CD4-positive, alpha-beta memory T cell (primary cell): ENCODE results near the gene GALK2. TPM values are rescaled to one million over a fixed set of nuclear protein-coding genes. Genes with fewer than 3 reads are reported as not detected.

ENCODE experiments used
- CTCF ChIA-PET: fragments of 350-600 bp; sonication (Branson Sonifier 250); formaldehyde crosslinking; loops from one replicate; lab custom pipeline; 2021; ENCODE audit warnings: inconsistent platforms; ENCODE audit not compliant: partially characterized antibody; lab: Charles Lee
- POLR2A ChIA-PET: fragments of 350-600 bp; sonication (Branson Sonifier 250); formaldehyde crosslinking; loops from one replicate; lab custom pipeline; 2021; ENCODE audit not compliant: partially characterized antibody; lab: Charles Lee
- DNase-seq, 5 donors: peaks; one replicate each; pipeline versions ENCODE4 v3.0.0 to v3.0.0-alpha.2; 2020 to 2022; ENCODE audit warnings: mixed read lengths in 1 of 5
- H3K27ac ChIP-seq: one replicate; pipeline ENCODE4 v1.7.0; 2013; ENCODE audit warnings: low read depth, low read length
- H3K27me3 ChIP-seq: 2 replicates; pipeline ENCODE4 v1.7.0; 2013; ENCODE audit warnings: mild to moderate bottlenecking, low read length, moderate library complexity; ENCODE audit not compliant: insufficient read depth
- H3K36me3 ChIP-seq: 2 replicates; pipeline ENCODE4 v1.7.0; 2013; ENCODE audit warnings: mild to moderate bottlenecking, low read length, moderate library complexity; ENCODE audit not compliant: insufficient read depth
- H3K4me1 ChIP-seq: 2 replicates; pipeline ENCODE4 v1.7.0; 2013; ENCODE audit warnings: mild to moderate bottlenecking, low read length, moderate library complexity; ENCODE audit not compliant: insufficient read depth
- H3K4me3 ChIP-seq, 2 donors: one replicate each; pipeline ENCODE4 v1.7.0; 2013; ENCODE audit warnings: low read length in 2 of 2, mild to moderate bottlenecking in 1 of 2
- H3K9me3 ChIP-seq, 2 donors: one replicate each; pipeline ENCODE4 v1.7.0; 2013; ENCODE audit warnings: low read length in 2 of 2, control low read depth in 1 of 2; ENCODE audit not compliant: control insufficient read depth in 1 of 2
- H3K27ac Mint-ChIP-seq, 7 donors: one replicate each; pipeline ENCODE4 v1.8.0; 2020 to 2021; ENCODE audit warnings: mixed read lengths in 7 of 7, mild to moderate bottlenecking in 6 of 7, inconsistent platforms in 3 of 7, moderate library complexity in 3 of 7
- H3K27me3 Mint-ChIP-seq, 2 donors: one replicate each; pipeline ENCODE4 v1.8.0; 2020 to 2021; ENCODE audit warnings: mixed read lengths in 2 of 2
- H3K36me3 Mint-ChIP-seq, 2 donors: one replicate each; pipeline ENCODE4 v1.8.0; 2020 to 2021; ENCODE audit warnings: mixed read lengths in 2 of 2, inconsistent platforms in 1 of 2, mild to moderate bottlenecking in 1 of 2
- H3K4me1 Mint-ChIP-seq, 4 donors: one replicate each; pipeline ENCODE4 v1.8.0; 2020 to 2021; ENCODE audit warnings: mixed read lengths in 4 of 4, mild to moderate bottlenecking in 1 of 4
- H3K4me3 Mint-ChIP-seq, 8 donors: one replicate each; pipeline ENCODE4 v1.8.0; 2020 to 2021; ENCODE audit warnings: mixed read lengths in 8 of 8, mild to moderate bottlenecking in 7 of 8, moderate library complexity in 6 of 8, inconsistent platforms in 3 of 8
- H3K9me3 Mint-ChIP-seq, 8 donors: one replicate each; pipeline ENCODE4 v1.8.0; 2020 to 2021; ENCODE audit warnings: mixed read lengths in 8 of 8, mild to moderate bottlenecking in 5 of 8, inconsistent platforms in 3 of 8, moderate library complexity in 1 of 8
- intact Hi-C: fragments of 100-400 bp; cut with micrococcal nuclease; formaldehyde crosslinking; loops from one replicate; pipeline ENCODE4 v1.15.1; 2023
- polyA plus RNA-seq, 2 donors: library from polyadenylated mRNA; unstranded; fragments of 300-500 nt; fragmentation: Illumina TruSeq; gene quantifications; one replicate each; pipeline ENCODE4 v1.2.3, GENCODE V29; 2021
- total RNA-seq, 2 experiments: library from RNA; stranded (reverse); gene quantifications; one replicate each; pipeline ENCODE4 v1.2.3, GENCODE V29; 2021

Gene GALK2
- total and polyA plus RNA-seq, 4 experiments from 2014 or later: 25.4 to 31.5 (median 30.8) TPM

DNA sequence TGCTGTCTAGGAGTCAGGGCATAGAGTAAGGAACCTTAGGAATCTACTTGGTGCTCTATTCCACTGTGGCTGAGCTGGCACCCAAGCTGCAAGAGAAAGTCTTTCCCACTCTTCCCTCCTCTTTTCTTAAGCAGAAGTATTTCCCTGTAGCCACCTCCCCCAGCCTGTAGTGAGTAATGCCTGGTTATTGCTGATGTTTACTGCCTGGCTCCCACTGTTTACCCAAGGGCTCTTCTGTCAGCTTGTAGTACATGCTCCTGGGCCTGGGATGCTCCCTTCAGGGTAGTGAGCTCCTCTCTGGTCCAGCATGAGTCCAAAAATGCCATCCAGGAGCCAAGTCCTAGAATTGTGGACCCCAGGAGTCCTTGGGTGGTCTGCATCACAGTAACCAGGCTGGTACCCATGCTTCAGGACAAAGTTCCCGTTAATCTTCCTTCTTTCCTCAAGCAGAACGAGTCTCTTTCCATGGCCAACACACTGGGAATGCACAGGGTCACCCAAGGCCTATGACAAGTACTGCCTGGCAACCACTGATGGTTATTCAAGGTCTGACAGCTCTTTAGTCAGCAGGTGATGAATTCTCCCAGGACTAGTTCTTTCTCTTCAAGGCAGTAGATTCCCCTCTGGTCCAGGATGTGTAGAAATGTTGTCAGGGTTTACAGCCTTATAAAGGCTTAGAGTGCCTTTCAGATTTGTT, 17.6 kb downstream of the GALK2 start:
- Histone ChIP-seq H3K4me3 (no peak overlapping the region), H3K36me3 (no peaks in the 10 kb centered on the region), H3K27ac (no peak overlapping the region), H3K27me3 (no peaks in the 10 kb centered on the region), H3K9me3 (no peaks in the 10 kb centered on the region), H3K4me1 (no peaks in the 10 kb centered on the region)
- Mint-ChIP-seq H3K27me3 (no peaks in the 10 kb centered on the region), H3K4me3 (no peak overlapping the region), H3K9me3 (peaks cover 0 to 15% (median 0%) of the 10 kb centered on the region in 8 donors), H3K36me3 (peaks cover 14 to 35% of the 10 kb centered on the region in 2 donors), H3K4me1 (peaks cover 17 to 62% (median 43%) of the 10 kb centered on the region in 4 donors), H3K27ac (peak overlapping the region in 1 of 7 donors; percentile 48)
- DNase-seq: no peak
- CTCF ChIA-PET: no interaction called here
- POLR2A ChIA-PET: no interaction called here
- intact Hi-C loops: no loop called here

GRCh38 chr15:49188933-49189332, 18.9 kb downstream of the GALK2 start:
- intact Hi-C loops: no loop called here
- H3K4me3 Mint-ChIP-seq: no peak overlapping the region
- H3K9me3 Mint-ChIP-seq: peaks cover 0 to 13% (median 0%) of the 10 kb centered on the region in 8 donors
- H3K27me3 ChIP-seq: no peaks in the 10 kb centered on the region
- no peak overlapping the region for H3K4me3 ChIP-seq
- POLR2A ChIA-PET: no interaction called here
- peaks cover 15 to 62% (median 44%) of the 10 kb centered on the region in 4 donors for H3K4me1 Mint-ChIP-seq
- no peak overlapping the region for H3K27ac Mint-ChIP-seq
- no peak for DNase-seq
- no peaks in the 10 kb centered on the region for H3K9me3 ChIP-seq
- CTCF ChIA-PET: no interaction called here
- H3K27ac ChIP-seq: no peak overlapping the region
- no peaks in the 10 kb centered on the region for H3K36me3 ChIP-seq
- no peaks in the 10 kb centered on the region for H3K4me1 ChIP-seq
- H3K27me3 Mint-ChIP-seq: no peaks in the 10 kb centered on the region
- peaks cover 14 to 27% of the 10 kb centered on the region in 2 donors for H3K36me3 Mint-ChIP-seq

DNA sequence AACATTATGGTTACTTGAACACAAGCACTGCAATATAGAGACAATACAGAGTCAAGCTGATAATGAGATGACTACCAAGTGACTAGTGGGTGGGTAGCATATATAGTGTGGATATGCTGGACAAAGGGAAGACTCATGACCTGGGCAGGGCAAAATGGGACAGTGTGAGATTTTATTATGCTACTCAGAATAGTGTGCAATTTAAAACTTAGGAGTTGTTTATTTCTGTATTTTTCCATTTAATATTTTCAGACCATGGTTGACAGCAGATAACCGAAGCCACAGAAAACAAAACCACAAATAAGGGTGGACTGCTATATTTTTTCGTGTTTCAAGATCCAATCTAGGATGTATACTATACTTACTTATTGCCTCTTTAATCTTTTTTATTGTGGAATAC, 19.6 kb downstream of the GALK2 start:
- peak overlapping the region in 1 of 7 donors; percentile 33 for H3K27ac Mint-ChIP-seq
- DNase-seq: no peak
- Histone ChIP-seq H3K27me3 (no peaks in the 10 kb centered on the region), H3K4me1 (no peaks in the 10 kb centered on the region), H3K27ac (no peak overlapping the region), H3K36me3 (no peaks in the 10 kb centered on the region), H3K4me3 (no peak overlapping the region), H3K9me3 (no peaks in the 10 kb centered on the region)
- CTCF ChIA-PET: no interaction called here
- peaks cover 0 to 8% (median 0%) of the 10 kb centered on the region in 8 donors for H3K9me3 Mint-ChIP-seq
- POLR2A ChIA-PET: no interaction called here
- peaks cover 14 to 21% of the 10 kb centered on the region in 2 donors for H3K36me3 Mint-ChIP-seq
- H3K27me3 Mint-ChIP-seq: no peaks in the 10 kb centered on the region
- intact Hi-C loops: no loop called here
- peaks cover 11 to 55% (median 39%) of the 10 kb centered on the region in 4 donors for H3K4me1 Mint-ChIP-seq
- no peak overlapping the region for H3K4me3 Mint-ChIP-seq

DNA sequence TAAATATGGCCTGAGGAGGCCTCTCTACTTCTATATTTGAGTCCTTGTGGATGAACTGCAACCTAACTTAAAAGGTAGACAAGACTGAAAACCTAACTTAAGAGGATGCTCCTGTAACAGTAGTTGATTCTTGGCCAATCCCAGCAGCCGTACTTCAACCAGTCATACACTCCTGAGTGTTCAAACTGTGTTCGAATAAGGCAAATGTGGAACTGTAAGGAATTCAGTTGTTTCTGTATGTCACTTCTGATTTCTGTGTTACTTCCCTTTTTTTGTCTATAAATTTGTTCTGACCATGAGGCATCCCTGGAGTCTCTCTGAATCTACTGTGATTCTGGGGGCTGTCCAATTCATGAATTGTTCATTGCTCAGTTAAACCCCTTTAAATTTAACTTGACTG, 20.5 kb downstream of the GALK2 start:
- no peak for DNase-seq
- Histone ChIP-seq H3K36me3 (no peaks in the 10 kb centered on the region), H3K27ac (no peak overlapping the region), H3K27me3 (no peaks in the 10 kb centered on the region), H3K4me3 (no peak overlapping the region), H3K4me1 (no peaks in the 10 kb centered on the region), H3K9me3 (no peaks in the 10 kb centered on the region)
- intact Hi-C loops: no loop called here
- no peak overlapping the region for H3K4me3 Mint-ChIP-seq
- ChIA-PET CTCF (no interaction called here), POLR2A (no interaction called here)
- peaks cover 7 to 13% of the 10 kb centered on the region in 2 donors for H3K36me3 Mint-ChIP-seq
- peaks cover 11 to 49% (median 33%) of the 10 kb centered on the region in 4 donors for H3K4me1 Mint-ChIP-seq
- H3K9me3 Mint-ChIP-seq: peaks cover 0 to under 1% (median 0%) of the 10 kb centered on the region in 8 donors
- H3K27me3 Mint-ChIP-seq: no peaks in the 10 kb centered on the region
- H3K27ac Mint-ChIP-seq: no peak overlapping the region

DNA sequence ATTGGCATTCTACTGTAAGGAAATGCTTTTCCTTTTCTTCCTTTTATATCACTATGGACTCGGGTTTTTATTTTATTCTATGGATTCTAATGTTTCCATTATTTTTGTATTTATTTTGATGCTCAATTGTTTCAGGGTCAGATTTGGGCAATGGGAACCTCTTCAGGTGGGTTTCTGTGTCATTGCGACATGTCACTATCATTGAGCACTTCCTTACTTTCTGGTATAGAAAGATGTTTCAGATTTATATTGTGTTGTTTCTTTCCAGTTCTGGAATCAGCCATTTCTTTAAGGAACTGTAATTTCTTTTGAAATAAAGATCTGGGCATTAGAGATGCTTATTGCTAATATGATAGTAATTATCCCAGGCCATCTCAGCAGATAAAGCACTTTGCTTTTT, 21.8 kb downstream of the GALK2 start:
- H3K9me3 ChIP-seq: no peaks in the 10 kb centered on the region
- peaks cover 5% of the 10 kb centered on the region in 2 donors for H3K36me3 Mint-ChIP-seq
- no peak overlapping the region for H3K27ac ChIP-seq
- H3K36me3 ChIP-seq: no peaks in the 10 kb centered on the region
- H3K4me1 ChIP-seq: no peaks in the 10 kb centered on the region
- no peak overlapping the region for H3K4me3 Mint-ChIP-seq
- no peaks in the 10 kb centered on the region for H3K9me3 Mint-ChIP-seq
- H3K27ac Mint-ChIP-seq: no peak overlapping the region
- ChIA-PET CTCF (no interaction called here), POLR2A (no interaction called here)
- H3K4me1 Mint-ChIP-seq: peaks cover 14 to 46% (median 29%) of the 10 kb centered on the region in 4 donors
- no peaks in the 10 kb centered on the region for H3K27me3 Mint-ChIP-seq
- intact Hi-C loops: no loop called here
- H3K4me3 ChIP-seq: no peak overlapping the region
- no peak for DNase-seq
- H3K27me3 ChIP-seq: no peaks in the 10 kb centered on the region

DNA sequence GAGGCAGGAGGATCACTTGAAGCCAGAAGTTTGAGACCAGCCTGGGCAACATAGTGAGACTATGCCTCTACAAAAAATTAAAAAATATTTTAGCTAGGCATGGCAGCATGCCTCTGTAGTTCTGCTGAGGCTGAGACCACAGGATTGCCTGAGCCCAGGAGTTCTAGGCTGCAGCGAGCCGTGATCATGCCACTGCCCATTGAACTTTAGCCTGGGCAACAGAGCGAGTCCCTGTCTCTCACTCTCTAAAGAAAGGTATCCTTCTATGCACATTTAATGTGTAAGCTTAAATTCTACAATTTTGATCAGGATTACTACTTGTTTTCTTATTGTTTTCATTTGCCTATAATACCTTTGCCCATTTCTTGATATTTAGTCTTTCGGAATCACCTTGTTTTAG, 26.8 kb downstream of the GALK2 start:
- H3K27ac ChIP-seq: no peak overlapping the region
- intact Hi-C loops: no loop called here
- Mint-ChIP-seq H3K4me1 (peaks cover 6 to 29% (median 19%) of the 10 kb centered on the region in 4 donors), H3K27me3 (no peaks in the 10 kb centered on the region), H3K27ac (peak overlapping the region in 1 of 7 donors; percentile 57), H3K36me3 (peaks cover 7 to 14% of the 10 kb centered on the region in 2 donors), H3K9me3 (no peaks in the 10 kb centered on the region), H3K4me3 (no peak overlapping the region)
- H3K4me3 ChIP-seq: no peak overlapping the region
- ChIA-PET CTCF (no interaction called here), POLR2A (no interaction called here)
- H3K4me1 ChIP-seq: no peaks in the 10 kb centered on the region
- H3K27me3 ChIP-seq: no peaks in the 10 kb centered on the region
- no peaks in the 10 kb centered on the region for H3K9me3 ChIP-seq
- H3K36me3 ChIP-seq: no peaks in the 10 kb centered on the region
- no peak for DNase-seq

DNA sequence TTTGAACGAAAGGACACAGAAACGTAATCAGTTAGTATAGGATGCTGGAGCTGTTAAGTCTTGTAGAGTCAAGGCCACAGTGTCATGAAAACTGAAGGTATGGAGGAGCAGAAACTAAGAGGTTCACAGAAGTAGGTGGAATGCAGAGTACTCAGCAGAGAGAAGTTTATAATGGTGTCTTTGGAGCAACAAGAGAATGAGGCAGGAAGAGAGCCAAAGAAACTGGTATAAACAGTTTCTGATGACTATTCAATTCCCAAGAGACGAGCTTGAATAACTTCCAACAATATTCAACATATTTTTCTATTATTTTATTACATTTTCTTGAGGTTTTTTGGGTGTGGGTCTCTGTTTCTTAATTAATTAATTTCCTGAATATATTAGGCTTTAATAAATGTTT, 29.6 kb downstream of the GALK2 start:
- H3K36me3 ChIP-seq: no peaks in the 10 kb centered on the region
- no peaks in the 10 kb centered on the region for H3K9me3 ChIP-seq
- H3K27ac Mint-ChIP-seq: no peak overlapping the region
- intact Hi-C loops: no loop called here
- ChIA-PET POLR2A (no interaction called here), CTCF (no interaction called here)
- no peak overlapping the region for H3K4me3 ChIP-seq
- peaks cover 0 to 31% (median 22%) of the 10 kb centered on the region in 4 donors for H3K4me1 Mint-ChIP-seq
- peaks cover 0 to 1% (median under 1%) of the 10 kb centered on the region in 8 donors for H3K9me3 Mint-ChIP-seq
- no peaks in the 10 kb centered on the region for H3K4me1 ChIP-seq
- DNase-seq: no peak
- H3K27ac ChIP-seq: no peak overlapping the region
- H3K36me3 Mint-ChIP-seq: peaks cover 29 to 41% of the 10 kb centered on the region in 2 donors
- H3K27me3 Mint-ChIP-seq: no peaks in the 10 kb centered on the region
- no peak overlapping the region for H3K4me3 Mint-ChIP-seq
- no peaks in the 10 kb centered on the region for H3K27me3 ChIP-seq
